ENCODE results near the gene ACTR2. TPM values are rescaled to one million over a fixed set of nuclear protein-coding genes. Genes with fewer than 3 reads are reported as not detected.
A peak's percentile ranks its signal among the peaks of the same experiment; 100 is the strongest.

ACTR2 gene
- total RNA-seq, 4 donors from 2014 or later, result 58.6 to 86.1 (median 80.0) TPM

GRCh38 chr2:65186872-65187851, 40.5 kb upstream of the ACTR2 start:
- Histone ChIP-seq H3K9me3 (no peaks in the 10 kb centered on the region), H3K4me1 (peaks cover 0 to 7% (median 3%) of the 10 kb centered on the region in 4 donors), H3K36me3 (no peaks in the 10 kb centered on the region), H3K4me3 (no peak overlapping the region), H3K27ac (no peak overlapping the region), H3K27me3 (no peaks in the 10 kb centered on the region)
- peak; percentile 63 to 79 for DNase-seq (ENCODE audit: low spot score in 2 of 2)
- WGBS, 2 donors, result 52 to 55% methylated on average over 19 of the region's 19 CpGs
- TF ChIP-seq EP300 (IDR thresholded peaks at IDR 0.05) (no peak), CTCF (IDR thresholded peaks at IDR 0.05) (peak; percentile 70 to 87 (median 81)), POLR2A (IDR thresholded peaks at IDR 0.05) (no peak)

DNA sequence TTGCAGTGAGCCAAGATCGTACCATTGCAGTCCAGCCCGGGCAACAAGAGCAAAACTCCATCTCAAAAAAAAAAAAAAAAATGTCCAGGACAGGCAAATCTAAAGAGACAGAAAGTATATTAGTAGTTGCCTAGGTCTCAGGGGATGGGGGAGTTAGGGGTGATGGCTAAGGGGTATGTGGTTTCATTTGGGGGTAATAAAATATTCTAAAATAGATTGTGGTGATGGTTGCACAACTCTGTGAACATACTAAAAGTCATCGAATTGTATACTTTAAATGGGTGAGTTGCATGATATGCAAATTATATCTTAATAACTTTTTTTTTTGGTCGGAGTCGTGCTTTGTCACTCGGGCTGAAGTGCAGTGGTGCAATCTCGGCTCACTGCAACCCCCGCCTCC, 34.2 kb upstream of the ACTR2 start:
- Histone ChIP-seq H3K27ac (no peak overlapping the region), H3K4me3 (no peak overlapping the region), H3K9me3 (no peaks in the 10 kb centered on the region), H3K27me3 (no peaks in the 10 kb centered on the region), H3K36me3 (no peaks in the 10 kb centered on the region), H3K4me1 (no peaks in the 10 kb centered on the region)
- DNase-seq (ENCODE audit: low spot score in 2 of 2), result no peak
- TF ChIP-seq EP300 (IDR thresholded peaks at IDR 0.05) (no peak), POLR2A (IDR thresholded peaks at IDR 0.05) (no peak), CTCF (IDR thresholded peaks at IDR 0.05) (no peak)
- 89 to 90% methylated on average over 8 of the region's 8 CpGs for WGBS, 2 donors

- 91 to 100% methylated on average over 2 of the region's 2 CpGs for WGBS, 2 donors
These were observed 28.9 kb upstream of the ACTR2 start for GRCh38 chr2:65198737-65199136.

GRCh38 chr2:65199166-65199565, 28.5 kb upstream of the ACTR2 start:
- 47 to 83% methylated on average over 2 of the region's 2 CpGs for WGBS, 2 donors
- Histone ChIP-seq H3K9me3 (no peaks in the 10 kb centered on the region), H3K27me3 (no peaks in the 10 kb centered on the region), H3K4me1 (no peaks in the 10 kb centered on the region), H3K4me3 (no peak overlapping the region), H3K27ac (no peak overlapping the region), H3K36me3 (peaks cover 0 to 5% (median 0%) of the 10 kb centered on the region in 3 donors)
- no peak for TF ChIP-seq EP300 (IDR thresholded peaks at IDR 0.05)
- TF ChIP-seq CTCF (IDR thresholded peaks at IDR 0.05), result no peak
- TF ChIP-seq POLR2A (IDR thresholded peaks at IDR 0.05), result no peak
- DNase-seq (ENCODE audit: low spot score in 2 of 2), result no peak

More at GRCh38 chr2:65198737-65199136, 28.9 kb upstream of the ACTR2 start:
- Histone ChIP-seq H3K36me3 (peaks cover 0 to 4% (median 0%) of the 10 kb centered on the region in 3 donors), H3K4me1 (no peaks in the 10 kb centered on the region), H3K9me3 (no peaks in the 10 kb centered on the region), H3K4me3 (no peak overlapping the region), H3K27me3 (no peaks in the 10 kb centered on the region), H3K27ac (no peak overlapping the region)
- TF ChIP-seq EP300 (IDR thresholded peaks at IDR 0.05) (no peak), POLR2A (IDR thresholded peaks at IDR 0.05) (no peak), CTCF (IDR thresholded peaks at IDR 0.05) (no peak)
- no peak for DNase-seq (ENCODE audit: low spot score in 2 of 2)

GRCh38 chr2:65199891-65200290, 27.7 kb upstream of the ACTR2 start:
- no peak overlapping the region for H3K27ac ChIP-seq
- no peaks in the 10 kb centered on the region for H3K27me3 ChIP-seq
- peaks cover 0 to 11% (median 0%) of the 10 kb centered on the region in 3 donors for H3K36me3 ChIP-seq
- H3K9me3 ChIP-seq, result no peaks in the 10 kb centered on the region
- TF ChIP-seq CTCF (IDR thresholded peaks at IDR 0.05) (no peak), EP300 (IDR thresholded peaks at IDR 0.05) (no peak), POLR2A (IDR thresholded peaks at IDR 0.05) (no peak)
- no peak overlapping the region for H3K4me3 ChIP-seq
- H3K4me1 ChIP-seq, result no peaks in the 10 kb centered on the region
- WGBS, 2 donors, result 70 to 77% methylated on average over 3 of the region's 3 CpGs
- DNase-seq (ENCODE audit: low spot score in 2 of 2), result no peak

Data from tibial nerve (tissue), 4 donors.